GM12874 (cell line): ENCODE data around the gene SMAD5.

Experiments used
- CTCF ChIP-seq: IDR thresholded peaks from 2 replicates; pipeline ENCODE4 v1.5.1; 2011; ENCODE audit warnings: low read depth, mild to moderate bottlenecking, control low read depth, low read length, moderate library complexity; ENCODE audit not compliant: insufficient read depth

SMAD5 gene

GRCh38 chr5:136106351-136107031, 26.2 kb upstream of the SMAD5 start:
- no peak for TF ChIP-seq CTCF

GRCh38 chr5:136108180-136108611, 24.4 kb upstream of the SMAD5 start:
- TF ChIP-seq CTCF = no peak

DNA sequence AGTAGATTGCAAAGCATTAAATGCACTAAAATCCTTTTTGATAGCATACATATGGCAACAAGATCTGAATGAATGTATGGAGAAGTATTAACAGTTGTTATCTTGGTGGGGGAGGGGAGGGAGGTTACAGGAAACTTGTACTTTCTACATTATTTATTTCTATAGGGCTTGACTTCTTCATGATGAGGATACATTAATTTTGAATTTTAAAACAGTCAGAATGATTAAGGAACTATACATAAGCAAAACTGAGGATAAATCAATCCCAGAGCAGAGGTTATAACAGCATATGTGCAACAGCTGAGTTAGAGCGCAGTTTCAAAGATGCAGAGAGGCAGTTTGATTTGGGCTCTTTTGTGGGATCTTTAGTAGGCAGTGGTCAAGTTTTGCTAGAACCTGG, 23.9 kb upstream of the SMAD5 start:
- no peak for TF ChIP-seq CTCF

DNA sequence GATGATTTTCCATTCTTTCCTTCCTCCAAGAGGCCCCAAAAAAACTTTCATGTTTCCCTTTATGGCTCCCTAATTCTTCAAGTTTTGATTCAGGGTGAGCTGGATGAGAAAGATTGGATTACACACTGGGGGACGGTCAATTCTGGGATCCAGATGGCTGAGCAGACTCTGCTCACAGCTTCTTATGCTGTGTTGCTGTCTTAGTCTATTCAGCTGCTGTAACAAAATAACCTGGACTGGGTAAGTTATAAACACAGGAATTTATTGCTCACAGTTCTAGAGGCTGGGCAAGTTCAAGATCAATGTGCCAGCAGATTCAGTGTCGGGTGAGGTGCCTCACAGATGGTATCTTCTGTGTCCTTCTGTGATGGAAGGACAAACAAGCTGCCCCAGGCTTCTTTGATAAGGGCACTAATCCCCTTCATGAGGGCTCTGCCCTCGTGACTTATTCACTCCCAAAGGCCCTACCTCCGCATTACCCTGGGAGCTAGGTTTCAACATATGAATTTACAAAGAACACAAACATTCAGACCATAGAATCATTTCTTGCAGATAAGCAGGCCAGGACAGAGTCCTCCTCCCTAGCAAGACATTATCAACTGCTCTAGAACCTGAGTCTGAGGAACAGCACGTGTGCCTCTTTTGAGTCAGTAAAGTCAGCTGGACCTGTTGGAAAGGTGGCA, 23.1 kb upstream of the SMAD5 start:
- no peak for TF ChIP-seq CTCF

GRCh38 chr5:136113606-136114005, 19.0 kb upstream of the SMAD5 start:
- TF ChIP-seq CTCF = no peak

DNA sequence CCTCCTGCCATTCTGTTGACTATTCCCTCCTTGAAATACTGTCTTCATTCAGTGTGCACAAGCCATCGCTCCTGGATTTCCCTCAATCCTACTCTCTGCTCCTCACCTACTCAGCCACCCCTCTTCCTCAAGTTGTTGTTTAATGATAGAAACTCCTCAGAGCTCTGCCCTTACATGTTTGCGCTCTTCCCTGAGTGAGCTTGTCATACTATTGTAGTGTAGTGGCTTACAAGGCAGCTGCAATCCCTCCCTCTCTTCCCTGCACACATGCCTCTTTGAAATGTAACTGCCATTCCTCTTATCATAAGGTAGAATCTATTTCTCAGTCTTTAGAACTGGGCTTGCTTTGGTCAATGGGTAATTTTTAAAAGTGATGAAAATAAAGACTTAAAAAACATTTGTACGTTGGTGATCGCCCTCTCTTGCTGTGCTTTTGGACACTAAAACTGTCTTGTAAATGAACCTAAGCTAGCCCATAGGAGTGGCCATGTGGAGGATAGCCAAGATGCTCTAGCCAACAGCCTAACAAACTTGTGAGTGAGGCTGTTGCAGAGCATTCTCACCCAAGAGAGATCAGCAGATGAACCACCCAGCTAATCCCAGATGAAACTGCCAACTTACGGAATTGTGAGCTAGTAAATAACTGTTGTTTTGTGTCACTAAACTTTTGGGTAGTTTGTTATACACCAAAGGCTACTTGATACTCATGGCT, 18.1 kb upstream of the SMAD5 start:
- TF ChIP-seq CTCF = no peak

GRCh38 chr5:136115183-136115865, 17.3 kb upstream of the SMAD5 start:
- TF ChIP-seq CTCF = no peak
